ENCODE measurements around the gene SIGLEC6.
"Not testable (repeated sequence)": the region's sequence is repeated elsewhere in the genome, so short reads cannot be mapped to it uniquely, and the experiment has no call there.

SIGLEC6 gene

GRCh38 chr19:51508059-51508733 is 23.3 kb downstream of the SIGLEC6 start:
- no peak for DNase-seq

- no peak for DNase-seq
Measured at GRCh38 chr19:51507640-51508058, 23.8 kb downstream of the SIGLEC6 start.

GRCh38 chr19:51507192-51507591 is 24.3 kb downstream of the SIGLEC6 start:
- DNase-seq, result no peak

- DNase-seq, result no peak
Measured at GRCh38 chr19:51505904-51506303, 25.6 kb downstream of the SIGLEC6 start.

- DNase-seq, result no peak
Measured at GRCh38 chr19:51503896-51504295, 27.6 kb downstream of the SIGLEC6 start.

- no peak for DNase-seq
Measured at GRCh38 chr19:51503286-51503817, 28.1 kb downstream of the SIGLEC6 start.

GRCh38 chr19:51501594-51502263 is 29.7 kb downstream of the SIGLEC6 start, which contains the start of gene SIGLEC12:
Gene SIGLEC12 (minus strand): TSS chr19:51501800. CDS start chr19:51501733, 67 bp downstream.
- no peak for DNase-seq

GRCh38 chr19:51500931-51501330 is 30.5 kb downstream of the SIGLEC6 start:
- DNase-seq, result not testable (repeated sequence)

- DNase-seq, result no peak
Measured at GRCh38 chr19:51497666-51498065, 33.8 kb downstream of the SIGLEC6 start.

- no peak for DNase-seq
Measured at GRCh38 chr19:51493776-51494175, 37.7 kb downstream of the SIGLEC6 start.

GRCh38 chr19:51491586-51491985 is 39.9 kb downstream of the SIGLEC6 start:
- no peak for DNase-seq

GRCh38 chr19:51490676-51491075 is 40.8 kb downstream of the SIGLEC6 start:
- no peak for DNase-seq

GRCh38 chr19:51489113-51489512 is 42.4 kb downstream of the SIGLEC6 start:
- DNase-seq, result no peak

GRCh38 chr19:51488491-51488890 is 43.0 kb downstream of the SIGLEC6 start:
- DNase-seq, result no peak

GRCh38 chr19:51485960-51486660 is 45.4 kb downstream of the SIGLEC6 start:
- no peak for DNase-seq

GRCh38 chr19:51480590-51480989 is 50.9 kb downstream of the SIGLEC6 start:
- no peak for DNase-seq

- no peak for DNase-seq
Measured at GRCh38 chr19:51479531-51480331, 51.7 kb downstream of the SIGLEC6 start.

GRCh38 chr19:51478381-51479234 is 52.9 kb downstream of the SIGLEC6 start, which contains the start of gene CEACAM18:
Gene CEACAM18 (plus strand): TSS chr19:51478539.
- no peak for DNase-seq

- DNase-seq, result no peak
Measured at GRCh38 chr19:51477344-51477743, 54.1 kb downstream of the SIGLEC6 start.

- no peak for DNase-seq
Measured at GRCh38 chr19:51476164-51476563, 55.3 kb downstream of the SIGLEC6 start.

GRCh38 chr19:51473009-51473707 is 58.3 kb downstream of the SIGLEC6 start:
- DNase-seq, result peak in 1 of 2 experiments; percentile 22
